Fibroblast of skin of right biceps (primary cell): Measurements from ENCODE around the gene SLC7A14.
"Not testable (repeated sequence)": the region's sequence is repeated elsewhere in the genome, so short reads cannot be mapped to it uniquely, and the experiment has no call there.

Experiments used
- DNase-seq: peaks from one replicate; pipeline ENCODE4 v3.0.0-alpha.2; 2013

SLC7A14 gene

GRCh38 chr3:170593634-170594033 is 7.8 kb upstream of the SLC7A14 start:
- no peak for DNase-seq

- peak; percentile 26 for DNase-seq
These were observed 3.2 kb upstream of the SLC7A14 start for GRCh38 chr3:170589113-170589512.

GRCh38 chr3:170585008-170585936 is 603 bp downstream of the SLC7A14 start:
- no peak for DNase-seq

GRCh38 chr3:170584585-170585007 is 1.3 kb downstream of the SLC7A14 start:
- DNase-seq, result peak; percentile 76

- DNase-seq, result no peak
These were observed 6.2 kb downstream of the SLC7A14 start for GRCh38 chr3:170579646-170580045.

GRCh38 chr3:170572665-170573253 is 13.1 kb downstream of the SLC7A14 start:
- DNase-seq, result peak; percentile 83

- DNase-seq, result not testable (repeated sequence)
These were observed 18.3 kb downstream of the SLC7A14 start for GRCh38 chr3:170567598-170567997.

- no peak for DNase-seq
These were observed 19.5 kb downstream of the SLC7A14 start for GRCh38 chr3:170566413-170566812.

GRCh38 chr3:170565495-170565894 is 20.4 kb downstream of the SLC7A14 start:
- DNase-seq, result no peak

GRCh38 chr3:170564664-170565063 is 21.2 kb downstream of the SLC7A14 start:
- no peak for DNase-seq

GRCh38 chr3:170563712-170564423 is 22.0 kb downstream of the SLC7A14 start:
- DNase-seq, result peak; percentile 79

- no peak for DNase-seq
These were observed 23.8 kb downstream of the SLC7A14 start for GRCh38 chr3:170562080-170562479.

- peak; percentile 40 for DNase-seq
These were observed 25.0 kb downstream of the SLC7A14 start for GRCh38 chr3:170560717-170561382.

- no peak for DNase-seq
These were observed 25.6 kb downstream of the SLC7A14 start for GRCh38 chr3:170560296-170560695.

- DNase-seq, result no peak
These were observed 27.4 kb downstream of the SLC7A14 start for GRCh38 chr3:170558427-170558826.

GRCh38 chr3:170555329-170555728 is 30.5 kb downstream of the SLC7A14 start:
- DNase-seq, result peak; percentile 54

- no peak for DNase-seq
These were observed 31.8 kb downstream of the SLC7A14 start for GRCh38 chr3:170553788-170554757.

GRCh38 chr3:170551252-170551651 is 34.6 kb downstream of the SLC7A14 start:
- no peak for DNase-seq

- DNase-seq, result peak; percentile 48
These were observed 43.2 kb downstream of the SLC7A14 start for GRCh38 chr3:170542704-170543103.

GRCh38 chr3:170539897-170540296 is 46.0 kb downstream of the SLC7A14 start:
- peak; percentile 14 for DNase-seq

- DNase-seq, result peak; percentile 9
These were observed 49.2 kb downstream of the SLC7A14 start for GRCh38 chr3:170536712-170537111.

- DNase-seq, result peak; percentile 3
These were observed 51.6 kb downstream of the SLC7A14 start for GRCh38 chr3:170534227-170534626.
